Gastroesophageal sphincter (tissue), 3 donors: Measurements from ENCODE around the gene MVK.

Experiments used
- CTCF ChIP-seq, 4 experiments: fragments of 200-600 bp in 2 of 4; fragments of 450-650 bp in 2 of 4; sonication (generic) in 1 of 4; IDR thresholded peaks; one replicate each; pipeline ENCODE4 v1.5.1; 2017 to 2019; ENCODE audit warnings: antibody characterized with exemption in 4 of 4, mild to moderate bottlenecking in 2 of 4, moderate library complexity in 2 of 4
- EP300 ChIP-seq: sonication (generic); formaldehyde crosslinking; IDR thresholded peaks from one replicate; pipeline ENCODE4 v1.6.1; 2017; ENCODE audit warnings: antibody characterized with exemption, mild to moderate bottlenecking
- POLR2A ChIP-seq, 2 donors: fragments of 450-650 bp; IDR thresholded peaks; one replicate each; pipeline ENCODE4 v1.6.1; 2017; ENCODE audit warnings: antibody characterized with exemption in 2 of 2, mild to moderate bottlenecking in 2 of 2, moderate library complexity in 1 of 2
- POLR2AphosphoS5 ChIP-seq: sonication (generic); formaldehyde crosslinking; IDR thresholded peaks from one replicate; pipeline ENCODE4 v1.6.1; 2017; ENCODE audit warnings: antibody characterized with exemption

- TF ChIP-seq CTCF (IDR thresholded peaks at IDR 0.05) (no peak), EP300 (no peak), POLR2AphosphoS5 (no peak), POLR2A (IDR thresholded peaks at IDR 0.05) (no peak)
Observed at GRCh38 chr12:109566424-109566823, 7.2 kb upstream of the MVK start.
